Stimulated activated CD4-positive, alpha-beta T cell treated with anti-CD3 and anti-CD28 coated beads, Interleukin-2, amount 100 ng/mL, for 48 hours (primary cell): ENCODE results near the gene CRYL1.

Source experiments
- DNase-seq, 2 donors: peaks; one replicate each; pipeline ENCODE4 v3.0.0-alpha.2; 2020

CRYL1 gene

GRCh38 chr13:20526664-20527063 lies 1.0 kb upstream of the CRYL1 start:
- no peak for DNase-seq

GRCh38 chr13:20525144-20525600 lies 485 bp downstream of the CRYL1 start:
- DNase-seq, result peak in 1 of 2 donors; percentile 9

GRCh38 chr13:20521364-20522115 lies 4.1 kb downstream of the CRYL1 start:
- DNase-seq, result no peak

- no peak for DNase-seq
These were observed 5.8 kb downstream of the CRYL1 start for GRCh38 chr13:20519875-20520274.

GRCh38 chr13:20518660-20519100 lies 7.0 kb downstream of the CRYL1 start:
- no peak for DNase-seq

GRCh38 chr13:20514866-20515265 lies 10.8 kb downstream of the CRYL1 start:
- no peak for DNase-seq

- no peak for DNase-seq
These were observed 12.1 kb downstream of the CRYL1 start for GRCh38 chr13:20513466-20513995.

GRCh38 chr13:20512042-20512683 lies 13.5 kb downstream of the CRYL1 start:
- no peak for DNase-seq

GRCh38 chr13:20506696-20507095 lies 19.0 kb downstream of the CRYL1 start:
- no peak for DNase-seq

GRCh38 chr13:20505405-20506366 lies 20.0 kb downstream of the CRYL1 start:
- no peak for DNase-seq

GRCh38 chr13:20503088-20504083 lies 22.3 kb downstream of the CRYL1 start:
- DNase-seq, result no peak

- no peak for DNase-seq
These were observed 24.1 kb downstream of the CRYL1 start for GRCh38 chr13:20501592-20501991.

GRCh38 chr13:20501120-20501519 lies 24.5 kb downstream of the CRYL1 start:
- DNase-seq, result no peak

- DNase-seq, result no peak
These were observed 25.7 kb downstream of the CRYL1 start for GRCh38 chr13:20499986-20500385.

- no peak for DNase-seq
These were observed 27.0 kb downstream of the CRYL1 start for GRCh38 chr13:20498659-20499058.

- DNase-seq, result no peak
These were observed 27.5 kb downstream of the CRYL1 start for GRCh38 chr13:20498129-20498528.

GRCh38 chr13:20497006-20497775 lies 28.5 kb downstream of the CRYL1 start:
- DNase-seq, result no peak

- peak; percentile 56 to 59 for DNase-seq
These were observed 30.3 kb downstream of the CRYL1 start for GRCh38 chr13:20495087-20496023.

- no peak for DNase-seq
These were observed 31.0 kb downstream of the CRYL1 start for GRCh38 chr13:20494656-20495055.

GRCh38 chr13:20492641-20493040 lies 33.0 kb downstream of the CRYL1 start:
- DNase-seq, result peak; percentile 39 to 43
